IMR-90 (cell line): ENCODE results near the gene SPSB4. TPM values are rescaled to one million over a fixed set of nuclear protein-coding genes. Genes with fewer than 3 reads are reported as not detected.

Experiments used
- ATAC-seq: fragments of 200-7000 bp; cut with Tn5 transposase; 2 replicates; pipeline ENCODE4 v1.9.1; 2020; ENCODE audit warnings: low read depth, mild to moderate bottlenecking, moderate library complexity
- BruUV-seq: library from RNA; stranded (reverse); fragments of 400-500 nt; replicated peaks from 2 replicates; lab custom pipeline; 2021; lab: Mats Ljungman, UMichigan
- CTCF ChIA-PET: fragments of 300-600 bp; formaldehyde crosslinking; extraction: SDS; loops from one replicate; lab custom pipeline; 2021; ENCODE audit warnings: antibody characterized with exemption; lab: Yijun Ruan, JAX
- POLR2A ChIA-PET: fragments of 300-600 bp; sonication (Branson Sonifier 250); formaldehyde crosslinking; loops from one replicate; lab custom pipeline; 2022; ENCODE audit warnings: antibody characterized with exemption; ENCODE audit not compliant: unreplicated experiment; lab: Charles Lee
- DNase-seq: peaks from one replicate; pipeline ENCODE4 v3.0.0; 2013
- H2AFZ ChIP-seq: replicated peaks from 2 replicates; pipeline ENCODE3; 2013; ENCODE audit warnings: low read length, mild to moderate bottlenecking; ENCODE audit not compliant: poor library complexity
- H2AK5ac ChIP-seq: 2 replicates; pipeline ENCODE4 v1.6.1; 2013; ENCODE audit warnings: low read depth, low read length, inconsistent platforms
- H2AK9ac ChIP-seq: replicated peaks from 2 replicates; pipeline ENCODE3; 2013; ENCODE audit warnings: mild to moderate bottlenecking, low read depth, low read length, moderate library complexity; ENCODE audit not compliant: poor library complexity
- H2BK120ac ChIP-seq: 2 replicates; pipeline ENCODE4 v1.6.1; 2013; ENCODE audit warnings: low read depth, low read length, inconsistent platforms
- H2BK15ac ChIP-seq: 3 replicates; pipeline ENCODE4 v1.6.1; 2013; ENCODE audit warnings: low read depth, low read length, inconsistent platforms
- H2BK20ac ChIP-seq: 2 replicates; pipeline ENCODE4 v1.6.1; 2013; ENCODE audit warnings: low read depth, mild to moderate bottlenecking, inconsistent platforms, low read length, moderate library complexity
- H2BK5ac ChIP-seq: 2 replicates; pipeline ENCODE4 v1.6.1; 2013; ENCODE audit warnings: mild to moderate bottlenecking, low read depth, low read length, inconsistent platforms; ENCODE audit not compliant: poor library complexity, severe bottlenecking
- H3K14ac ChIP-seq: replicated peaks from 2 replicates; pipeline ENCODE4 v1.6.1; 2013; ENCODE audit warnings: low read depth, low read length, inconsistent platforms
- H3K18ac ChIP-seq: 2 replicates; pipeline ENCODE4 v1.6.1; 2013; ENCODE audit warnings: low read depth, low read length, control low read depth
- H3K23ac ChIP-seq: 2 replicates; pipeline ENCODE4 v1.6.1; 2013; ENCODE audit warnings: low read depth, low read length, inconsistent platforms
- H3K27ac ChIP-seq: 2 replicates; pipeline ENCODE4 v1.5.1; 2013; ENCODE audit warnings: mild to moderate bottlenecking, control low read depth, low read length; ENCODE audit not compliant: insufficient read depth
- H3K27me3 ChIP-seq: 2 replicates; pipeline ENCODE4 v1.6.1; 2013; ENCODE audit warnings: low read length; ENCODE audit not compliant: control insufficient read depth, insufficient read depth
- H3K36me3 ChIP-seq: 2 replicates; pipeline ENCODE4 v1.6.1; 2013; ENCODE audit warnings: low read length, mixed read lengths; ENCODE audit not compliant: control insufficient read depth, insufficient read depth
- H3K4ac ChIP-seq: 2 replicates; pipeline ENCODE4 v1.6.1; 2013; ENCODE audit warnings: low read depth, low read length, inconsistent platforms
- H3K4me1 ChIP-seq: 2 replicates; pipeline ENCODE4 v1.6.1; 2013; ENCODE audit warnings: low read length, mixed read lengths; ENCODE audit not compliant: control insufficient read depth, insufficient read depth
- H3K4me2 ChIP-seq: 2 replicates; pipeline ENCODE4 v1.6.1; 2013; ENCODE audit warnings: low read depth, mild to moderate bottlenecking, control low read depth, low read length, moderate library complexity
- H3K4me3 ChIP-seq: 2 replicates; pipeline ENCODE4 v1.5.1; 2013; ENCODE audit warnings: low read depth, mild to moderate bottlenecking, control low read depth, low read length, moderate library complexity; ENCODE audit not compliant: insufficient read depth
- H3K56ac ChIP-seq: 2 replicates; pipeline ENCODE4 v1.6.1; 2013; ENCODE audit warnings: low read length, inconsistent platforms; ENCODE audit not compliant: insufficient read depth; ENCODE audit errors: extremely low read depth
- H3K79me1 ChIP-seq, 2 experiments: 2 replicates each; pipeline ENCODE4 v1.6.1; 2013; ENCODE audit warnings: low read length in 2 of 2, inconsistent platforms in 1 of 2, low read depth in 1 of 2
- H3K9ac ChIP-seq: 2 replicates; pipeline ENCODE4 v1.6.1; 2013; ENCODE audit warnings: low read depth, low read length, control low read depth
- H3K9me1 ChIP-seq: 2 replicates; pipeline ENCODE4 v1.6.1; 2013; ENCODE audit warnings: low read length, inconsistent platforms; ENCODE audit not compliant: insufficient read depth
- H3K9me3 ChIP-seq: 2 replicates; pipeline ENCODE4 v1.6.1; 2013; ENCODE audit warnings: low read length; ENCODE audit not compliant: control insufficient read depth, insufficient read depth
- H4K20me1 ChIP-seq: 2 replicates; pipeline ENCODE4 v1.6.1; 2013; ENCODE audit warnings: low read length, inconsistent platforms; ENCODE audit not compliant: insufficient read depth
- H4K5ac ChIP-seq: 2 replicates; pipeline ENCODE4 v1.6.1; 2013; ENCODE audit warnings: mild to moderate bottlenecking, low read depth, low read length, control low read depth
- H4K8ac ChIP-seq, 2 experiments: 2 replicates each; pipeline ENCODE4 v1.6.1; 2013; ENCODE audit warnings: low read depth in 2 of 2, low read length in 2 of 2, control low read depth in 1 of 2, inconsistent platforms in 1 of 2
- H4K91ac ChIP-seq: 2 replicates; pipeline ENCODE4 v1.6.1; 2013; ENCODE audit warnings: low read depth, low read length, inconsistent platforms; ENCODE audit not compliant: insufficient read depth
- CTCF ChIP-seq: conservative IDR thresholded peaks from 2 replicates; pipeline ENCODE4 v1.5.1; 2012; ENCODE audit warnings: mild to moderate bottlenecking, low read depth, low read length, improper control_type of control experiment
- MAFK ChIP-seq: IDR thresholded peaks from 2 replicates; pipeline ENCODE4 v1.6.1; 2012; ENCODE audit warnings: low read depth, low read length, improper control_type of control experiment
- NFE2L2 ChIP-seq: fragments of 150-350 bp; IDR thresholded peaks from 2 replicates; pipeline ENCODE4 v1.6.1; 2016; ENCODE audit warnings: low read depth, mild to moderate bottlenecking, low read length
- POLR2A ChIP-seq: IDR thresholded peaks from 2 replicates; pipeline ENCODE4 v1.6.1; 2012; ENCODE audit warnings: mild to moderate bottlenecking, low read depth, low read length
- RAD21 ChIP-seq: IDR thresholded peaks from 2 replicates; pipeline ENCODE4 v1.6.1; 2012; ENCODE audit warnings: low read length, improper control_type of control experiment
- RCOR1 ChIP-seq: IDR thresholded peaks from 2 replicates; pipeline ENCODE4 v1.6.1; 2012; ENCODE audit warnings: mild to moderate bottlenecking, low read length, improper control_type of control experiment; ENCODE audit not compliant: insufficient replicate concordance
- WGBS, 2 experiments: methylation state at CpG; one replicate each; pipeline versions ENCODE4 v1.1.5 to v1.1.7; 2013; ENCODE audit warnings: missing lambda C conversion rate in 2 of 2; ENCODE audit not compliant: insufficient read length in 1 of 2; ENCODE audit errors: extremely low coverage in 2 of 2; 5-methylcytosine and 5-hydroxymethylcytosine counted together
- dilution Hi-C: fragments of 300-500 bp; cut with HindIII; formaldehyde crosslinking; loops from one replicate; pipeline ENCODE4 v1.14.3; 2018; ENCODE audit warnings: low sequenced_read_pairs; ENCODE audit not compliant: unreplicated experiment
- in situ Hi-C: fragments of 300-500 bp; cut with MboI; formaldehyde crosslinking; loops from 3 replicates; pipeline ENCODE4 v1.14.3; 2019; ENCODE audit warnings: low sequenced_read_pairs, inconsistent platforms, mixed read lengths
- intact Hi-C: fragments of 100-400 bp; cut with micrococcal nuclease; formaldehyde crosslinking; loops from 2 replicates; pipeline ENCODE4 v1.10.0; 2022
- polyA plus RNA-seq, 3 experiments: library from polyadenylated mRNA; depleted of rRNA; stranded (reverse); fragments of >200 nt; gene quantifications; 2 replicates each; pipeline ENCODE4 v1.2.3, GENCODE V29; 2012; ENCODE audit warnings: low replicate concordance in 1 of 3
- total RNA-seq: library from RNA; depleted of rRNA; stranded (reverse); fragments of >200 nt; gene quantifications from 2 replicates; pipeline ENCODE4 v1.2.3, GENCODE V29; 2012

Gene SPSB4
- total and polyA plus RNA-seq, 2 of the 4 experiments (the other 2 are of a cell fraction): not detected

- intact Hi-C loops (no loop called here), in situ Hi-C loops (no loop called here), dilution Hi-C loops (loop anchor here (25.0 kb wide), 1 partner anchor 191 kb away; no protein-coding TSS in a partner anchor)
- Histone ChIP-seq H3K9me3 (no peaks in the 10 kb centered on the region; the same call in 1 of the 2 replicates), H3K9ac (no peak overlapping the region), H3K27me3 (peaks cover 13% of the 10 kb centered on the region), H2AFZ (no peak overlapping the region), H3K23ac (no peak overlapping the region), H3K36me3 (no peaks in the 10 kb centered on the region), H3K27ac (no peak overlapping the region), H4K20me1 (no peaks in the 10 kb centered on the region), H3K9me1 (no peaks in the 10 kb centered on the region), H2BK5ac (no peak overlapping the region), H2AK5ac (no peak overlapping the region), H3K14ac (no peak overlapping the region), H3K4ac (no peak overlapping the region), H2BK15ac (no peak overlapping the region), H2BK20ac (no peak overlapping the region), H2AK9ac (no peak overlapping the region), H4K8ac (no peak overlapping the region), H3K79me1 (no peaks in the 10 kb centered on the region), H3K4me1 (no peaks in the 10 kb centered on the region), H3K4me3 (no peak overlapping the region), H3K18ac (no peak overlapping the region), H3K4me2 (no peak overlapping the region), H2BK120ac (no peak overlapping the region), H4K5ac (no peak overlapping the region), H3K56ac (no peak overlapping the region), H4K91ac (no peak overlapping the region)
- ChIA-PET POLR2A (no interaction called here), CTCF (interaction anchor here (1.4 kb wide), 1 partner anchor 167 kb away, joined by 3 read pairs; no protein-coding TSS in a partner anchor)
- ATAC-seq (no peak), DNase-seq (no peak)
- TF ChIP-seq NFE2L2: no peak
- no peak for TF ChIP-seq RAD21
- no peak for TF ChIP-seq RCOR1
- TF ChIP-seq MAFK: no peak
- no peak for TF ChIP-seq POLR2A
- TF ChIP-seq CTCF: no peak
- no TSS peak for BruUV-seq
- 70% methylated on average over 2 of the region's 3 CpGs; no CpG with 5 or more reads in 1 of the 2 experiments for WGBS, 2 experiments
Measured at GRCh38 chr3:141178026-141178425, 126.9 kb downstream of the SPSB4 start.
